ENCODE data around the gene ARHGAP23.

ARHGAP23 gene

DNA sequence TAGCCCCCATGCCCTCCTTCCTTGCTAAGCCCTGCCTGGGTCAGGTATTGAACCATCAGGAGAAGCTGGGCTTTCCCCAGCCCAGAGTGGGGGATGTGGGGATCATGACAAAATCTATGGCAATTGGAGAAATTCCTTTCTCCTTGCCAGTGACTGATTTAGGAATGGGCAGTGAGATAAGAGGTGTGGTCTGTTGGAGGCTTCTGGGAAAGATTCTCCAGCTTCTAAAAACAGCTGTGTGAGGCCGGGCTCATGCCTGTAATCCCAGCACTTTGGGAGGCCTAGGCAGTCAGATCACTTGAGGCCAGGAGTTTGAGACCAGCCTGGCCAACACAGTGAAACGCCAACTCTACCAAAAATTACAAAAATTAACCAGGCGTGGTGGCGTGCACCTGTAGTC is 108.4 kb downstream of the ARHGAP23 start:
- H3K9ac ChIP-seq = no peak overlapping the region
- H3K79me2 ChIP-seq (ENCODE audit: insufficient read depth, low read depth) = no peaks in the 10 kb centered on the region
- no peaks in the 10 kb centered on the region for H3K4me1 ChIP-seq (ENCODE audit: low read depth, poor library complexity, severe bottlenecking)
- no peak overlapping the region for H3K4me2 ChIP-seq
- no peaks in the 10 kb centered on the region for H4K20me1 ChIP-seq (ENCODE audit: insufficient read depth)
- peaks cover 37% of the 10 kb centered on the region for H3K27me3 ChIP-seq (ENCODE audit: insufficient read depth, low read depth)
- H2AFZ ChIP-seq (ENCODE audit: low read depth) = no peak overlapping the region
- no peaks in the 10 kb centered on the region for H3K36me3 ChIP-seq (ENCODE audit: insufficient read depth)
- no peak overlapping the region for H3K4me3 ChIP-seq (IDR thresholded peaks at IDR 0.05; ENCODE audit: insufficient read depth, low read depth, low read length)
- H3K27ac ChIP-seq = no peak overlapping the region
- TF ChIP-seq, protein P1, sequence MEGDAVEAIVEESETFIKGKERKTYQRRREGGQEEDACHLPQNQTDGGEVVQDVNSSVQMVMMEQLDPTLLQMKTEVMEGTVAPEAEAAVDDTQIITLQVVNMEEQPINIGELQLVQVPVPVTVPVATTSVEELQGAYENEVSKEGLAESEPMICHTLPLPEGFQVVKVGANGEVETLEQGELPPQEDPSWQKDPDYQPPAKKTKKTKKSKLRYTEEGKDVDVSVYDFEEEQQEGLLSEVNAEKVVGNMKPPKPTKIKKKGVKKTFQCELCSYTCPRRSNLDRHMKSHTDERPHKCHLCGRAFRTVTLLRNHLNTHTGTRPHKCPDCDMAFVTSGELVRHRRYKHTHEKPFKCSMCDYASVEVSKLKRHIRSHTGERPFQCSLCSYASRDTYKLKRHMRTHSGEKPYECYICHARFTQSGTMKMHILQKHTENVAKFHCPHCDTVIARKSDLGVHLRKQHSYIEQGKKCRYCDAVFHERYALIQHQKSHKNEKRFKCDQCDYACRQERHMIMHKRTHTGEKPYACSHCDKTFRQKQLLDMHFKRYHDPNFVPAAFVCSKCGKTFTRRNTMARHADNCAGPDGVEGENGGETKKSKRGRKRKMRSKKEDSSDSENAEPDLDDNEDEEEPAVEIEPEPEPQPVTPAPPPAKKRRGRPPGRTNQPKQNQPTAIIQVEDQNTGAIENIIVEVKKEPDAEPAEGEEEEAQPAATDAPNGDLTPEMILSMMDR (conservative IDR thresholded peaks at IDR 0.05; ENCODE audit: low read depth, low read length) = no peak

DNA sequence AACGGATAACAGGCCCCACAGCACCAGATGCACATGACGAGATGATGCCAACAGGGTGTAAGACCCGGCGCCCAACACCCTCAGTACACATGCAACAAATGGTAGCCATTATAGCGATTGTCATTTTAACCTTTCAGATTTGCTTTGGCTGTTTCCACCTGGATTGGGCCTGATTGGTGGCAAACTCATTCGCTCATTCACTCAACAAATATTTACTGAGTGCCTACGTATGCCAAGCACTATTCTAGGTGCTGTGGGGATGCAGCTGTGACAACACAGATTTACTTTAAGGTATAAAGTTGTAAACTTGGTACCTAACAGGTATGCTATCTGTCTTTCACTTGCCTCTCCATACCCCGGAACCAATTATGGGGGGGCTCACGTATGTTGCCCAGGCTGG is 110.6 kb downstream of the ARHGAP23 start:
- no peaks in the 10 kb centered on the region for H4K20me1 ChIP-seq (ENCODE audit: insufficient read depth)
- H3K27me3 ChIP-seq (ENCODE audit: insufficient read depth, low read depth) = peaks cover 54% of the 10 kb centered on the region
- H3K4me1 ChIP-seq (ENCODE audit: low read depth, poor library complexity, severe bottlenecking) = no peaks in the 10 kb centered on the region
- no peak overlapping the region for H3K4me3 ChIP-seq (IDR thresholded peaks at IDR 0.05; ENCODE audit: insufficient read depth, low read depth, low read length)
- TF ChIP-seq, protein P1 (conservative IDR thresholded peaks at IDR 0.05; ENCODE audit: low read depth, low read length) = no peak
- no peak overlapping the region for H3K4me2 ChIP-seq
- H2AFZ ChIP-seq (ENCODE audit: low read depth) = no peak overlapping the region
- H3K36me3 ChIP-seq (ENCODE audit: insufficient read depth) = no peaks in the 10 kb centered on the region
- H3K9ac ChIP-seq = no peak overlapping the region
- H3K27ac ChIP-seq = no peak overlapping the region
- H3K79me2 ChIP-seq (ENCODE audit: insufficient read depth, low read depth) = no peaks in the 10 kb centered on the region

DNA sequence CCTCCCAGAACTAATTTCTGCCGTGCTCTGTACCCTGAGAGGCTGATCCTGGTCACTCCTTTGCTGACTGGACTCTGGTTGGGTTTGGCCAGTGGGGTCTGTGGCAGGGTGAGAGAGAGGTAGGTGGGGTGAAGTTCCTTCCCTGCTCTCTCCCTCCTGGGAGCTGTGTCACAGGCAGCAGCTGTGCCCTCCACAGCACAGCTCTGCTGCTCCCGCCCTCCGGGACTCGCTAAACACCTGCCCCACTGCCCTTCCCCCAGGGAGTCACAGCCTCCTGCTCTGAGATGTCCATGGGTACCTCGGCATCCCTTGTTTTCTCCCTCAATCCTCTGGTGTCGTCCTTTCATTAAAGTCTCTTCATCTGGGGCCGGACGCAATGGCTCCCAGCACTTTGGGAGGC is 111.1 kb downstream of the ARHGAP23 start:
- TF ChIP-seq, protein P1 (conservative IDR thresholded peaks at IDR 0.05; ENCODE audit: low read depth, low read length) = no peak
- no peaks in the 10 kb centered on the region for H3K36me3 ChIP-seq (ENCODE audit: insufficient read depth)
- H4K20me1 ChIP-seq (ENCODE audit: insufficient read depth) = no peaks in the 10 kb centered on the region
- no peaks in the 10 kb centered on the region for H3K4me1 ChIP-seq (ENCODE audit: low read depth, poor library complexity, severe bottlenecking)
- no peak overlapping the region for H2AFZ ChIP-seq (ENCODE audit: low read depth)
- H3K79me2 ChIP-seq (ENCODE audit: insufficient read depth, low read depth) = no peaks in the 10 kb centered on the region
- H3K9ac ChIP-seq = no peak overlapping the region
- peaks cover 56% of the 10 kb centered on the region for H3K27me3 ChIP-seq (ENCODE audit: insufficient read depth, low read depth)
- H3K4me3 ChIP-seq (IDR thresholded peaks at IDR 0.05; ENCODE audit: insufficient read depth, low read depth, low read length) = no peak overlapping the region
- H3K27ac ChIP-seq = no peak overlapping the region
- H3K4me2 ChIP-seq = no peak overlapping the region

DNA sequence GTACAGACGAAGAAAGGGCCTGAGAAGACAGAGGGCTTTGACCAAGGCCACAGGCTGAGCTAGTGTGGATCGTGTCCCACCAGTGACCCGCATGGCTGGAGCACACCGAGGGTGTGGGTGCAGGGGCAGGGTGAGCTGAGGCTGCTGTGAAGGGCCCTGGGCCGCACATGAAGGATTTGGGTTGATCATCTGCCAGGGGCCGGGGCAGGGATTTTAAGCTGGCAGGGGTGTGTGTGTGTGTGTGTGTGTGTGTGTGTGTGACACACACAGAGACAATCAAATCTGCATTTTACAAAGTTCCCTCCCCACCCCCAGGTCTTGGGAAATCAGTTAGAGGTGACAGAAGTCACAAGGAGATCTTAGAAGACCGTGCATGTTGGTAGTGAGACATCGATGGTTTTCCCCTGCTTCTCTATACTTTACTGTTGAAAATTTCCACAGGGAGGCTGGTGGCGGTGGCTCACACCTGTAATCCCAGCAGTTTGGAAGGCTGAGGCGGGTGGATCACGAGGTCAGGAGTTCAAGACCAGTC is 112.3 kb downstream of the ARHGAP23 start:
- H2AFZ ChIP-seq (ENCODE audit: low read depth) = no peak overlapping the region
- peaks cover 65% of the 10 kb centered on the region for H3K27me3 ChIP-seq (ENCODE audit: insufficient read depth, low read depth)
- no peak overlapping the region for H3K4me2 ChIP-seq
- no peaks in the 10 kb centered on the region for H3K4me1 ChIP-seq (ENCODE audit: low read depth, poor library complexity, severe bottlenecking)
- H3K9ac ChIP-seq = no peak overlapping the region
- H3K27ac ChIP-seq = no peak overlapping the region
- no peaks in the 10 kb centered on the region for H4K20me1 ChIP-seq (ENCODE audit: insufficient read depth)
- no peaks in the 10 kb centered on the region for H3K79me2 ChIP-seq (ENCODE audit: insufficient read depth, low read depth)
- H3K36me3 ChIP-seq (ENCODE audit: insufficient read depth) = no peaks in the 10 kb centered on the region
- H3K4me3 ChIP-seq (IDR thresholded peaks at IDR 0.05; ENCODE audit: insufficient read depth, low read depth, low read length) = no peak overlapping the region
- TF ChIP-seq, protein P1 (conservative IDR thresholded peaks at IDR 0.05; ENCODE audit: low read depth, low read length) = no peak
